ENCODE data around the gene STAC3.

- TF ChIP-seq CTCF (conservative IDR thresholded peaks at IDR 0.05; ENCODE audit: low read depth in 2 of 2) (no peak), POLR2AphosphoS5 (IDR thresholded peaks at IDR 0.05; ENCODE audit: low read depth) (no peak), EZH2 (IDR thresholded peaks at IDR 0.05; ENCODE audit: low read depth, unreplicated experiment) (no peak), NANOG (IDR thresholded peaks at IDR 0.05; ENCODE audit: borderline replicate concordance) (no peak), CREB1 (CRISPR knock-in tag; IDR thresholded peaks at IDR 0.05; ENCODE audit: low read depth) (no peak), JUNB (IDR thresholded peaks at IDR 0.05; ENCODE audit: unreplicated experiment) (no peak), EZH2phosphoT487 (IDR thresholded peaks at IDR 0.05; ENCODE audit: unreplicated experiment) (no peak), ZNF462 (CRISPR knock-in tag; IDR thresholded peaks at IDR 0.05) (no peak)
Observed at GRCh38 chr12:57280211-57281062, 29.4 kb upstream of the STAC3 start.

Measured in GM23338 (cell line).